ENCODE results near the gene PMEPA1.

PMEPA1 gene, protein sequence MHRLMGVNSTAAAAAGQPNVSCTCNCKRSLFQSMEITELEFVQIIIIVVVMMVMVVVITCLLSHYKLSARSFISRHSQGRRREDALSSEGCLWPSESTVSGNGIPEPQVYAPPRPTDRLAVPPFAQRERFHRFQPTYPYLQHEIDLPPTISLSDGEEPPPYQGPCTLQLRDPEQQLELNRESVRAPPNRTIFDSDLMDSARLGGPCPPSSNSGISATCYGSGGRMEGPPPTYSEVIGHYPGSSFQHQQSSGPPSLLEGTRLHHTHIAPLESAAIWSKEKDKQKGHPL

DNA sequence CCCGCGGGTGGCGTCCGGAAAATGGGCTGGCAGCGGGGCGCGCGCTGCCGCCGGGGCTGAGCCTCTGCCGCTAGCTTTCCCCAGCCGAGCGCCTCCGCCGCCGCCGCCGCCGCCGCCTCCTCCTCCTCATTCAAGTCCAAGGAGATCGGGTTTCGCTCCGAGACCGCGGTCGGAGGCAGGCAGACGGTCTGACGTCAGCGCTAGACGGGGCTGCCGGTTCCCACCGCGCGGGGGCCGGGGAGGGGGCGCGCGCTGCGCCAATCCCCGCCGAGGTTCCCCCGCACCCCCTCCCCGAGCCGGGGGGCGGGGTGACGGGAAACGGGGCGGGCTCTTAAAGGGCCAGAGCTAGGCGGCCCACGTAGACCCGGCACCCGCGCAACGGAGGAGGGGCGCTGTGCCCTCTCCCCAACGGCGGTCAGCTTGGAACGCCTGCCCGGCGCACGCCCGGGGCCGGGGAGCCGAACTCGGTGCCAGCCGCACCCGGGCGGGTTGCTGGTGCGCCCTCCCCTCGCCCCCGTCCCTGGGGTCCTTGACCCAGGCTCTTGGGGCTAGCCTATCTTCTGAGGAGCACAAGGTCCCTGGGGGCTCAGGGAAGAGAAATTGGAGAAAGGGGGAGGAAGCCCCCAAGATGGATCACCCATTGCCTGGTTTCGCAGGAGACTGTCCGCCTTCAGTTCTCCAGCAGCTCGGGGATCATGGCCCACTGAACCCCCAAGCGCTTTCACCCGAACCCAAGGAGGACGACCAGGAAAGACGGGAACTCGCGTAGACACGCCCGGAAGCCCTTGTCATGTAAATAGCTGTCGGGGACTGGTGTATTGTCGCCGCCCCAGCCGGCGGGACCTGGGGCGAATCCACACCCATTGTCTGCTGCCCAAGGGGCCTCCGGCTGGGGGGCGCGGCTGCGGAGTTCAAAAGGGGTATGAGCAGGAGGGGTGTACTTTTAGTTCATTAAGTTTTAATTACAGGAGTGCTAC, at the start of gene PMEPA1:
Gene PMEPA1 (minus strand): TSS at position 193 of the 977 bp plus-strand sequence. CDS start 433 bp downstream, outside the sequence.
- peak; percentile 83 to 86 for DNase-seq

DNA sequence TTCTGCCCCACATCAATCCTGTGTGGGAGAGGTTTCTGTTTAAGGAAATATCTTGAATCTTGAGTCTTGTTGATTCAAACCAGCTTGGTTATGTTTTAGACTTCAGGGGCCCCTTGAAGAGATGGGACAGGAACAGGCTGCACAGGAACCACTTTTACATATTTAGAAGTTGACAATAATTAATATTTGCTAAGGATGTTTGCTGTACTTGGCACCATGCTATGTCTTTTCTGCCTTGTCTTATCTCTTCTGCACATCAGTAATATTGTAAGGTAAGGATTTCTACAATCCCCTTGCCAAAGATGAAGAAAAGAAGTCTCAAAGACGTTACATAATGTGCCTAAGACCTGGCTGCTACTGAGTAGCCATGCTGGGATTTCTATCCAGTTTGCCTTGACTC, 48.0 kb upstream of the PMEPA1 start:
- DNase-seq: no peak

- DNase-seq: no peak
Measured at GRCh38 chr20:57756921-57757320, 47.1 kb upstream of the PMEPA1 start.

DNA sequence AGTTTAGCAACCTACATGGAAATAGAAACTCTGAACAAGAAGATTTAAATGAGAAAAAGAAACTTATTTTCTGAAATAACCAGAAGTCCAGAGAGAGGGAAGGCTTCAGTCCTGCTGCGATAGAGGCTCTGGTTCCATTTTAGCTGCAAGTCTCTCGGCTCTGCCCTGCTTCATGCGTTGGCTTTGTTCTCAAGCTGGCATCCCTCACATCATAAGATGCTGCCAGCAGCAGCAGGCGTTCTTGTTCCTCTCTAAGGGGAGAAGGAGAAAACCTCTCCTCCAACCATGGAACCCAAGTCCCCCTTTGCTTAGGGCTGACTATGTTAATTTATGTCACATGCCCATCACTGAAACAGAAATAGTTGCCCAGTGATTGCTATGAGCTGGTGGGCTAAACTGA, 46.4 kb upstream of the PMEPA1 start:
- DNase-seq: no peak

DNA sequence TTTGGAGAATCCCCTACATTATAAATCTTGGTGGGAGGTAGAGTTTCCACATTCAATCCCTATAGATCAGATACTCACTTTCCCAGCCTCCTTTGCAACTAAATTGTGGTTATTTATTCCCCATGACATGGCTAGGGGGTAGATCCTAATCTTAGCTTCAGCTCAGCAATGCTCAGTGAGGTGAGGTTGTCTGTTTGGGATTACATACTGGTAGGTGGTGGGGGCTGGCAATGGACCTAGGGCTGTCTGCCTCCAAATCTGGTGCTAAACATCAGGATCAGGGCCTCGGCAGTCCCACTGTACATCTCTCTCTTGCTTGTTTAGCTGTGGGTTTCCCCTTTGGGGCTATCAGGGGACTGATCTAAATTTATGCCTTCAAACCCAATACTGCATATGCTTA, 45.8 kb upstream of the PMEPA1 start:
- no peak for DNase-seq

DNA sequence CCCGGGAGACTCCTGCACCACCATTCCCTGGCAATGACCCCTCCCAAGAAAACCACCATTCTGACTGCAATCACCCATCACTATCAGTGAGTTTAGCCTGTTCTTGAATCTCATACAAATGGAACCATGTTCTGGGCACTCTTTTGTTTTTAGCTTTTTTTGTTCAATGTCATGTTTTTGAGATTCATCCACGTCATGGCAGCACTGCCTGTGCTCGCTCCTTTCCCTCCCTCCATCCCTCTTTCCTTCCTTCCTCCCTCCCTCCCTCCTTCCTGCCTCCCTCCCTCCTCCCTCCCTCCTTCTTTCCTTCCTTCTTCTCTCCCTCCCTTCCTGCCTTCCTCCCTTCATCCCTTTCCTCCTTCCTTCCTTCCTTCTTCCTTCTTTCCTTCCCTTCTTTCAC, 44.4 kb upstream of the PMEPA1 start:
- DNase-seq: no peak

DNA sequence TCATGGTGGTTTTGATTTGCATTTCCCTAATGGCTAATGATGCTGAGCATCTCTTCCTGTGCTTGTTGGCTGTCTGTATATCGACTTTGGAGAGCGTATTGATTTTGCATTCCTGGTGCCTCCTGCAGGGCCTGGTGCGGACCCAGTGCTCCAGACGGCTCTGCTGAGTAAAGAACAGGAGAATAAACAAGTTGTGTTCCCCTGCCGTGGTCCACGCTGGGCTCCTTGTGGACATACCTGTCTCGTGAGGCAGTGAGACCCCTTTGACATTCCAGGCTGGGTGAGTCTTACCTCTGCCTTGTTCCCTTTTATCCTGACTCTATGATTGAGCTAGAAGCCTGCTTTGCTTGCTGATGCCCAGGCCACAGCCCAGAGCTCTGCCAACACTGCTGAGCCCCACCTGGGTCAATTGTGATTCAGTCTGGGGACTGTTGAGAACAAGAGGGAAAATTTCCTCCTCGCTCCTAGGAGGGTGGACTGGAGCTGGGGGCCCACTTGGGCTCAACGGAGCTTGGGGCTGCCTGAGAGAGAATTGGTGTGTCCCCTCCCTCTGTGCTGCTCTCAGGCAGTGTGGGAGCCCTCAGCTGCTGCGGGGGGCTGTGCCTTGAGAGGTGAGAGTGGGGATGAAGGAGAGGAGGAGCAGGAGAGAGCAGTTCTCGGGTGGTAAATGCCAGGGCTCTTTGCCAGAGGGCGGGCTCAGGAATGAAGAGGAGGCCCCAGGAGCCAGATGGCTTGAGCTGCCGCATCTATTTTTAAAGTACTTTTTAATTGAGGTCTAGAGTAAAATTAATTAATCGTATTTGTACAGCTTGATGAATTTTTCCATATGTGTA, 43.7 kb upstream of the PMEPA1 start:
- no peak for DNase-seq

GRCh38 chr20:57751411-57751810, 41.6 kb upstream of the PMEPA1 start:
- no peak for DNase-seq

DNA sequence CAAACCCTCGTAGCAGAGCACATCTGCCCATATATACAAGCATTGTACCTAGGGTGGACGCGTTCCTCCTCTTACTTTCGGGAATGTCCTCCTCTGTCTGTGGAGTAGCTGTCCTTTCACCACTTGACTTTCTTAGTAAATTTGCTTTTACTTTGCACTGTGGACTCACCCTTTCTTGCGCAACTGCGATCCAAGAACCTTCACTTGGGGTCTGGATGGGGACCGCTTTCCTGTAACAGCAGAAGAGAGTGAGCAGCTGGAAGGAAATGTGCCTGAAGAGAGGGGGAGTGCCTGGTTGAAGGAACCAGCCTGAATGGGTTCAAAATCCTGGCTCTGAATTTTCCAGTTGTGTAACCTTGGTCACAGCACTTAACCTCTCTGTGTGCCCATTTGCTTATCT, 40.1 kb upstream of the PMEPA1 start:
- DNase-seq: no peak

DNA sequence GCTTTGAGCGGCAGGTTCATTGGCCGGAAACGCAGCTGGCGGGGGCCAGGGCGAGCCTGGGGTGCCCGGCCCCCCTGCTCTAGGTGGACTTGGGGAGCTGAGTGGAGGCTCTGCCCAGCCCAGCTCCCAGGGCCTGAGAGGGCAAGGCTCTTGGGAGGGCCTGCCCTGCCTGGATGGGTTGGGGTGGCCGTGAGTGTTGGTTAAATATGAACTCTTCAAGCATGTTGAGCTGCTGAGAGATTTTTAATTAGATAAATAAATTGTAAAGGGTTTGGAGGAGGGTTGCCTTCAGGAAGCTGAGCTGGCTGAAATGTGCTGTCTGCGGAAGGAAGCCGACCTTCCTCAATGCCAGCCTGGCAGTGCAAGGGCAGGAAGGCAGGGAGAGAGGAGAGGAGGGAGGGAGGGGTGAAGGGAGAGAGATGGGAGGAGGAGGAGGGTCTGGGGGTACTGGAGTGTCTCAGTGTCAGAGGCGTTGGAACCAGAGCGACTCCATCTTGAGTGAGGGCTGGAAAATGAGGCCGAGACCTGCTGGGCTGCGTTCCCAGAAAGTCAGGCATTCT, 39.4 kb upstream of the PMEPA1 start:
- no peak for DNase-seq

DNA sequence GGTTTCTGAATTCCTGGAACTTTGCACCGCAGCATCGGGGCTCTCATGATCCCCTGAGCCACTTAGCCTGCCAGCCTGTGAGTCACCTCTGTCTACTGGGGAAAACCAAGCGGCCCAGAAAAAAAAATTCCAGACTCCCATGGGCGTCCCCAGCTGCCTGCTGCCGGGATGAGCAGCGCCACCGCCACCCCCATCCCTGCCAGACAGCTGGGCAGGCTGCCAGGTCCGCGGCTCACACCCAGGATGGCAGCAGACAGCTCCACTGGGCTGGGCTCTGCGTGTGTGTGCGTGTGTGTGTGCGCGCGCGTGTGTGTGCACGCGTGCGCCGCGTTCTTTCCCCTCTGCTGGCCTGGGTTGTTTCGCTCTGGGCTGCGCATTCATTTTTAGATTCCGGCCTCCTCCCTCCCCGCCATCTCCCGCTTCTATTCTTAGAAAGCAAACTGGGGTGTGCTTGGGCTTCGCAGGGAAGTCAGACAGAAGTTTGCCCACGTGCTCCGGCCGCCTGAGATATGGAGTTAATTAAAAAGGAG, 38.9 kb upstream of the PMEPA1 start:
- DNase-seq: peak; percentile 28 to 40

DNA sequence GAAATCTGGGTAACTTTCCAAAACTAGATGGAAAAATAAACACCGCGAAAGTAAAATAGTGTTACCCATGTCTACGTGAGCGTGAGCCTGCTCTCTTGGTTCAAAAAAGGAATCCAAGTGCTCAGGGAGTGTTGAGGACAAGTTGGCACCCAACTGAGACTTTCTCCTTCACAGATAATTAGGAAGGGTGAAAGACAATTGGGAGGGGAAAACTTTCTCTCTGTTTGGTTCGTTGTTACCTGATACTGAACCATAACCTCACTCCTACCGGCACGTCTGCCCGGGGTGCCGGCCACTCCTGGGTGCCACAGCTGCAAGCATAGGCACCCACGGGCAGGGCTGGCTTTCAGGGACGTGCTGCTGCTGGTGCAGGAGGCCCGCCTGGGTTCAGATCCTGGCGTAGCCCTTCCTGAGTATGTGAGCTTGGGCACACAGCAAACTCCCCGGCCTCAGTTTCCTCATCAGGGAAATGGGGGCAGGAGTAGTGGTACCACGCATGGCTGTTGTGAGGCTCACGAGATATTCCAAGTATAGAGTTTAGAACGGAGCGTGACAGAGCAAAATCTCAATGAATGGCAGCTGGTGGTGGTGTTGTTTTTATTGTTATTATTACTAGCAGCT, 38.2 kb upstream of the PMEPA1 start:
- no peak for DNase-seq

- no peak for DNase-seq
Measured at GRCh38 chr20:57746832-57747404, 37.1 kb upstream of the PMEPA1 start.

DNA sequence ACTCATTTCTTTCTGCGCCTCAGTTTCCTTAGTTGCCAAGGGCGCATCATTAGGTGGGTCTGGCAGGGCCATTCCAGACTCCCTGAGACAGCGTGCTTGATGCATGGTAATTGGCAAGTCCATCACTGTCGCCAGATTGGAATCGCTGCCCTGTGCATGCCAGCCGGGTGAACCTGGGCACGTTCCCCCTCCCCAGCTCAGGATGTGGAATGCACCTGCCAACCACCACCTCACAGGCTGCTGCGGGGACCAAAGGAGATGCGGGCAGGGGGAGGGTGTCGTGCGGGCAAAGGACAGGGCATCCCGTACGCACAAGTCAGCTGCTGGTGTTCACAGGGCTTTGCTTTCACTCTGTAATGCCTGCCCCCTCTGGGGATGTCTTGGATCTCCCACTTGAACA, 36.4 kb upstream of the PMEPA1 start:
- no peak for DNase-seq

GRCh38 chr20:57744206-57744605, 34.4 kb upstream of the PMEPA1 start:
- DNase-seq: no peak

- no peak for DNase-seq
Measured at GRCh38 chr20:57743450-57744095, 33.8 kb upstream of the PMEPA1 start.

DNA sequence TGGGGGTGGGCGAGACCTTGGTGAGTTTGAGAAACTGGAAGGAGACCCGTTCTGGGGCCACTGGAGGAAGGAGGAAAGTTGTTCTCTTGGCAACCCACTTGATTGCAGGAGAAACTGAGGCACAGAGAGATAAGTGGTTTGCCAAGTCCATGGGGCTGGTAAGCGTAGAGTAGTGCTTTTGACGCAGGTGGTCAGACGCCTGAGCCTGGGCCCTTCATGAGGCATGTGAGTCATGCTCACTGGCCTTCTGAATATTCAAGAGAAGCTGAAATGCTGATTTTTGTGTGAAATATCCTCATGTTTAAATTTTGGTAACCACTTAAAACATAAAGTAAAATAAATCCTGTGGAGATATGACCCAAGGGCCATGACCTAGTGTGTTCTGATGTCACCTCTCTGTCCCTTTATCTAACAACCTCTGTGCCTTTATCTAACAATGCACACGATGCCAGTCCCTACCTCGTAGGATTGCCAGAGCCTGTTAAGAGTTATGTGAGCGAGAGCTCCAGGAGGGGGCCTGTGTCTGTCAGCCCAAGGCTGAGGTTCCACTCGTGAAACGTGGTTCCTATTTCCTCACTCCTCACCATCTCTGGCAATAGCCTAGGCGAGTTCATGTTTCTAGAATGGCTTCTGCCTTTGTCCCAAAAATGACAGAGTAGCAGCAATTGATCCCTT, 32.8 kb upstream of the PMEPA1 start:
- DNase-seq: no peak

DNA sequence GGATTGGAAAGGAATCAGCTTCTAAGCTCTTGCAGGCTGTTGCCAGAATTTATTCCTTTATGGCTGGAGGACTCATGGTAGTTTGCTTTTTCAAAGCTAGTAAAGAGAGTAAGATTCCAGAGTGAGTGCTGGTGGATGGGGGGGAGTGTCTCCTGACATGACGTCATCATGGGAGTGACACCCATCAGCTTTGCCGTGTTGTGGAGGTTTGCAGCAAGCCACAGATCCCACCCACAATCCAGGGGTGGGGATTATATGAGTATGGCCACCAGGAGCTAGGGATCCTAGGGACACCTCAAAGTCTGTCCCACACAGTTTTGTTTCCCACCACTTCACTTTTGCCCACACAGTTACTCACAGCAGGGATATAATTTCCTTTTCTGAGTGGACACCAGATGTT, 28.7 kb upstream of the PMEPA1 start:
- DNase-seq: no peak

DNA sequence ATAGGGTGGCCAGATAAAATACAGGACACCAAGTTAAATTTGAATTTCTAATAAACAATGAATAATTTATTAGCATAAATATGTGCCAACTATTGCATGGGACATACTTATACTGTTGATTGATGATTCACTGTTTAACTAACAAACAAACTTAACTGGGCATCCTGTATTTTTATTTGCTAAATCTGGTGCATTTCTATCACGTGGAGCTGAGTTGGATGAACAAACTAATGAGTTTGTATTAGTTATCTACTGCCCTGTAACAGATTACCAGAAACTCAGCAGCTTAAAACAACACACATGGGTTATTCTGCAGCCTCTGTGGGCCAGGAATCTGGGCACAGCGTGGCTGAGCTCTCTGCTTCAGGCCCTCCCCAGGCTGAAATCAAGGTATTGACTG, 28.2 kb upstream of the PMEPA1 start:
- DNase-seq: no peak

- no peak for DNase-seq
Measured at GRCh38 chr20:57737349-57737748, 27.5 kb upstream of the PMEPA1 start.
